ENCODE data around the gene FOXD4L6.
"Not testable (repeated sequence)": the region's sequence is repeated elsewhere in the genome, so short reads cannot be mapped to it uniquely, and the experiment has no call there.

The FOXD4L6 gene

GRCh38 chr9:41098759-41099158 is 29.7 kb downstream of the FOXD4L6 start:
- not testable (repeated sequence) for DNase-seq

GRCh38 chr9:41095060-41095459 is 33.4 kb downstream of the FOXD4L6 start:
- not testable (repeated sequence) for DNase-seq

- not testable (repeated sequence) for DNase-seq
Measured at GRCh38 chr9:41094010-41094773, 34.3 kb downstream of the FOXD4L6 start.

GRCh38 chr9:41090922-41091321 is 37.6 kb downstream of the FOXD4L6 start:
- DNase-seq = not testable (repeated sequence)

- DNase-seq = not testable (repeated sequence)
Measured at GRCh38 chr9:41090386-41090785, 38.1 kb downstream of the FOXD4L6 start.

- not testable (repeated sequence) for DNase-seq
Measured at GRCh38 chr9:41088450-41089059, 39.9 kb downstream of the FOXD4L6 start.

GRCh38 chr9:41087929-41088328 is 40.6 kb downstream of the FOXD4L6 start:
- not testable (repeated sequence) for DNase-seq

GRCh38 chr9:41087157-41087780 is 41.2 kb downstream of the FOXD4L6 start:
- DNase-seq = not testable (repeated sequence)

GRCh38 chr9:41086685-41087084 is 41.8 kb downstream of the FOXD4L6 start:
- DNase-seq = not testable (repeated sequence)

- not testable (repeated sequence) for DNase-seq
Measured at GRCh38 chr9:41086215-41086614, 42.3 kb downstream of the FOXD4L6 start.

GRCh38 chr9:41082358-41082757 is 46.1 kb downstream of the FOXD4L6 start:
- DNase-seq = not testable (repeated sequence)

GRCh38 chr9:41079464-41079863 is 49.0 kb downstream of the FOXD4L6 start:
- DNase-seq = not testable (repeated sequence)

GRCh38 chr9:41077586-41077985 is 50.9 kb downstream of the FOXD4L6 start:
- DNase-seq = not testable (repeated sequence)

Data from amniotic stem cell (primary cell).